ENCODE measurements around the gene MMP14.
"Not testable (repeated sequence)": the region's sequence is repeated elsewhere in the genome, so short reads cannot be mapped to it uniquely, and the experiment has no call there.

Gene MMP14

GRCh38 chr14:22803687-22803974 lies 32.8 kb upstream of the MMP14 start:
- DNase-seq (ENCODE audit: low spot score), result no peak
- in situ Hi-C loops (cut with MboI; ENCODE audit: low sequenced_read_pairs, unreplicated experiment), result no loop called here
- TF ChIP-seq, protein P1, sequence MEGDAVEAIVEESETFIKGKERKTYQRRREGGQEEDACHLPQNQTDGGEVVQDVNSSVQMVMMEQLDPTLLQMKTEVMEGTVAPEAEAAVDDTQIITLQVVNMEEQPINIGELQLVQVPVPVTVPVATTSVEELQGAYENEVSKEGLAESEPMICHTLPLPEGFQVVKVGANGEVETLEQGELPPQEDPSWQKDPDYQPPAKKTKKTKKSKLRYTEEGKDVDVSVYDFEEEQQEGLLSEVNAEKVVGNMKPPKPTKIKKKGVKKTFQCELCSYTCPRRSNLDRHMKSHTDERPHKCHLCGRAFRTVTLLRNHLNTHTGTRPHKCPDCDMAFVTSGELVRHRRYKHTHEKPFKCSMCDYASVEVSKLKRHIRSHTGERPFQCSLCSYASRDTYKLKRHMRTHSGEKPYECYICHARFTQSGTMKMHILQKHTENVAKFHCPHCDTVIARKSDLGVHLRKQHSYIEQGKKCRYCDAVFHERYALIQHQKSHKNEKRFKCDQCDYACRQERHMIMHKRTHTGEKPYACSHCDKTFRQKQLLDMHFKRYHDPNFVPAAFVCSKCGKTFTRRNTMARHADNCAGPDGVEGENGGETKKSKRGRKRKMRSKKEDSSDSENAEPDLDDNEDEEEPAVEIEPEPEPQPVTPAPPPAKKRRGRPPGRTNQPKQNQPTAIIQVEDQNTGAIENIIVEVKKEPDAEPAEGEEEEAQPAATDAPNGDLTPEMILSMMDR (IDR thresholded peaks at IDR 0.05; ENCODE audit: borderline replicate concordance, control extremely low read depth, extremely low read depth, insufficient read depth, missing control alignments), result no peak

- DNase-seq (ENCODE audit: low spot score); in situ Hi-C loops (cut with MboI; ENCODE audit: low sequenced_read_pairs, unreplicated experiment): not testable (repeated sequence)
Measured at GRCh38 chr14:22805235-22805634, 31.1 kb upstream of the MMP14 start.

- TF ChIP-seq, protein P1 (IDR thresholded peaks at IDR 0.05; ENCODE audit: borderline replicate concordance, control extremely low read depth, extremely low read depth, insufficient read depth, missing control alignments), result no peak
- in situ Hi-C loops (cut with MboI; ENCODE audit: low sequenced_read_pairs, unreplicated experiment), result no loop called here
- no peak for DNase-seq (ENCODE audit: low spot score)
Measured at GRCh38 chr14:22807432-22808087, 28.8 kb upstream of the MMP14 start.

DNA sequence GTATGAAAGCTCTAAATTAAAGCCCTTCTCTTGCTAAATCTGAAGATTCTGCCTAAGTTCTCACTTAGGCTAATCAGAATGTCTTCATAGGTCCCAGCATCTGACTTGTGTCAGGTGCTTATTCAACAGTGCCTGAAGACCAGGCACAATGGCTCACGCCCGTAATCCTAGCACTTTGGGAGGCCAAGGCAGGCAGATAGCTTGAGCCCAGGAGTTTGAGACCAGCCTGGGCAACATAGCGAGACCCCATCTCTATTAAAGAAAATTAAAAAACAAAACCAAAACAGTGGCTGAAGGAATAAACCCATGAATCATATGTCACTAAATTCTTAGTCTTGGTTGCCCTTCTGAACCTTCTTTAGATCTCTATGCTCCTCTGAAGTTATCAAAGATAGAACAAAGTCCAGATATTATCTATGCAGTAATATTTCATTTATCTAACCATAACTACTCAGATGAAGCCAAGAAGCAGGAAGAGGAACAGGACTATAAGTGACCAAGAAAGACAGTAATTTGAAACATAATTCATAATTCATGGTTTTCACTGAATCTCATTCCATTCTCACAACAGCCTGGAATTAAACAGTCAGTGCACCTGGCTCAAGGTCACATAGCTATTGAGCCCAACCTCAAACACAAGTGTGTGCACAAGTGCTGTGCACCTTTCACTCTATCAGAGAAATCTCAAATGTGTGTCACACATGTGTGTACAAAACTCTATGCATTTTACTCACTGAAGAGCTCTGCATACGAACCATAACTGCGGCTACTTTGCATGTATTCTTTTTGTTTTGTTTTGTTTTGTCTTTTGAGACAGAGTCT lies 27.8 kb upstream of the MMP14 start:
- no peak for DNase-seq (ENCODE audit: low spot score)
- in situ Hi-C loops (cut with MboI; ENCODE audit: low sequenced_read_pairs, unreplicated experiment), result no loop called here
- TF ChIP-seq, protein P1 (IDR thresholded peaks at IDR 0.05; ENCODE audit: borderline replicate concordance, control extremely low read depth, extremely low read depth, insufficient read depth, missing control alignments), result no peak

DNA sequence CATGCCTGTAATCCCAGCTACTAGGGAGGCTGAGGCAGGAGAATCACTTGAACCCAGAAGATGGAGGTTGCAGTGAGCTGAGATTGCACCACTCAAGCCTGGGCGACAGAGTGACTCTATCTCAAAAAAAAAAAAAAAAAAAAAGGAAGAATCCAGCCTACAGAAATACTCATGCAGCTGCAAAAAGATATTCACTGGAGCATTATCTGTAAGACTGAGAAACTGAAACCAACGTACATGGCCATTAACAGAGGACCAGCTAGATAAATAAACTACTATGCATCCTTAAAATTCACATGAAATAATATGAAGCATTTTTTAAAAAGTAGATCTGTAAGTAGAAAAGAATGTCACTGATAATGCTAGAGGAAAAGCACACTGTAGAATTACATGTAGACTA lies 24.7 kb upstream of the MMP14 start:
- in situ Hi-C loops (cut with MboI; ENCODE audit: low sequenced_read_pairs, unreplicated experiment), result no loop called here
- TF ChIP-seq, protein P1 (IDR thresholded peaks at IDR 0.05; ENCODE audit: borderline replicate concordance, control extremely low read depth, extremely low read depth, insufficient read depth, missing control alignments), result no peak
- DNase-seq (ENCODE audit: low spot score), result no peak

- in situ Hi-C loops (cut with MboI; ENCODE audit: low sequenced_read_pairs, unreplicated experiment), result no loop called here
- no peak for DNase-seq (ENCODE audit: low spot score)
- TF ChIP-seq, protein P1 (IDR thresholded peaks at IDR 0.05; ENCODE audit: borderline replicate concordance, control extremely low read depth, extremely low read depth, insufficient read depth, missing control alignments), result no peak
Measured at GRCh38 chr14:22812744-22813143, 23.6 kb upstream of the MMP14 start.

- TF ChIP-seq, protein P1 (IDR thresholded peaks at IDR 0.05; ENCODE audit: borderline replicate concordance, control extremely low read depth, extremely low read depth, insufficient read depth, missing control alignments), result no peak
- in situ Hi-C loops (cut with MboI; ENCODE audit: low sequenced_read_pairs, unreplicated experiment), result no loop called here
- no peak for DNase-seq (ENCODE audit: low spot score)
Measured at GRCh38 chr14:22813145-22813544, 23.2 kb upstream of the MMP14 start.

Measured in GM13976 (cell line).